T-helper 2 cell (primary cell): ENCODE results near the gene AACS.
"Not testable (repeated sequence)": the region's sequence is repeated elsewhere in the genome, so short reads cannot be mapped to it uniquely, and the experiment has no call there.

ENCODE experiments used
- DNase-seq, 5 experiments: peaks; one replicate each; pipeline versions ENCODE4 v3.0.0 to v3.0.0-alpha.2; 2012 to 2022

The AACS gene

GRCh38 chr12:125092872-125093680 lies 27.8 kb downstream of the AACS start:
- DNase-seq, result no peak

- no peak for DNase-seq
Observed at GRCh38 chr12:125093681-125094330, 28.6 kb downstream of the AACS start.

DNA sequence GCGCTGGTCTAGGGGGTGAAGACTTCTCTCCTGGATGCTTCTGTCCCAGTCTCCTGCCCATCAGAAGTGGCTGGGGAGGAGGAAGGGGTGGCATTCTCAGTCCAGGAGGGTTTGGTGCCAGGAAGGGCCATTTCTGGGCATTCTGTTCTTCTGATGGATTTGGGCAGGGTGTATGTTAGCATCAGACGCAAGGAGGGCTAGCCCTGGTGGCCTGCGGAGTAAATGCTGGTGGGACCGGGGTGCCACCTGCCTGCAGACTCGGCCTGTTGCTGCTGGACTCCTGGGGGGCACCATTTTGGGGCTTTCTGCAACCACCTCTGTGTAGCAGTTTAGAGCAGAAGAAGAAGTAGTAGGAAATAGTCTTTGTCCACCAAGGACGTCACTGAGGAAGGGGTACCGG lies 31.7 kb downstream of the AACS start:
- DNase-seq, result no peak

GRCh38 chr12:125097427-125097826 lies 32.2 kb downstream of the AACS start:
- DNase-seq, result no peak

GRCh38 chr12:125098676-125099408 lies 33.6 kb downstream of the AACS start:
- DNase-seq, result peak in 1 of 5 experiments; percentile 40

DNA sequence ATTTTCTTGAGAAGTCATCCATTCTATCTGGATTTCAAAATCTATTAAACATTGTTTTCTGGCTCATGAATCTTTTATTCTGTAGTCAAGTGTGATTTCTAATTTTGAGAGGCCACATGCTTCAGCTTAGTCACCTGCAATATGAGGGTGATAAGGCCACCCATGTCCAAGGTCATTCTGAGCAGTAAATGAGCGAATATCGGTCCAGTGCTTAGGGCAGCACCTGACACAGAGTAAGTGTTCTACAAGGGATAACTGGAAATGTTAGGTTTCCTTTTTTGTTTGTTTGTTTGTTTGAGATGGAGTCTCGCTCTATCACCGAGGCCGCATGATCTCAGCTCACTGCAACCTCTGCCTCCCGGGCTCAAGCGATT lies 34.2 kb downstream of the AACS start:
- no peak for DNase-seq

GRCh38 chr12:125100551-125101434 lies 35.6 kb downstream of the AACS start:
- DNase-seq, result no peak

GRCh38 chr12:125104982-125105381 lies 39.7 kb downstream of the AACS start:
- DNase-seq, result no peak

GRCh38 chr12:125105600-125105999 lies 40.4 kb downstream of the AACS start:
- no peak for DNase-seq

DNA sequence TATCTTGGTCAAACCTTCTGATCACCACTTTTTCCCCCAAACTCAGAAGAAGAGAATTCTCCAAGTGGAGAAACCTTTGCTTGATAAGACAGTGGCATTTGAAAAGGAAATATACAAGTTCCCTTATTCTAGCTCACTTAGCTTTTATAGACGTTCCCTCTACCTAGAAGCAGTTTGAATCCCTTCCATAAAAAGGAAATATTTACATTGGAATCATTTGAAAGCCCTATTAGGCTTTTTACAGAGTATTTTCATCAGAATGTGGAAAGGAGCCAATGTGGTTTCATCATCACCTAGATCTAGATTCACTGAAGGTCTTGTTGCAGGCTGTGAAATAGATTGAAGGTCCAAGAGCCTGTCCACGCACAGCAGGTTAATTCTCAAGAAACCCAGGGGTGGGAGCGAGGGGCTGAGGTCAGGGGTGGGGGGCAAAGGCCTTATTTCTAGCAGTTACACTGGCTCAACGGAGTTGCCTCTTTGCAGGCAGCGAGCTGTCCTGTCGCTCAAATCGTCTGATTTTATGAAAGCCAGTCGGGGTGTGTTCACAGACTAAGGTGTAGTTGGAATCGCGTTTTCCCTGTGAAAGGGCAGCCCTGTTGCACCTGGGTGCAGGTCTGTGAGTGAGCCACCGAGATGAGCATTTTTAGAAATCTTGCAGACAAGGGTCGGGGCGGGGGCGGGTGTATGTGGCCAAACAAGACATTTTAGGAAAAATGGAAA lies 45.6 kb downstream of the AACS start:
- no peak for DNase-seq

DNA sequence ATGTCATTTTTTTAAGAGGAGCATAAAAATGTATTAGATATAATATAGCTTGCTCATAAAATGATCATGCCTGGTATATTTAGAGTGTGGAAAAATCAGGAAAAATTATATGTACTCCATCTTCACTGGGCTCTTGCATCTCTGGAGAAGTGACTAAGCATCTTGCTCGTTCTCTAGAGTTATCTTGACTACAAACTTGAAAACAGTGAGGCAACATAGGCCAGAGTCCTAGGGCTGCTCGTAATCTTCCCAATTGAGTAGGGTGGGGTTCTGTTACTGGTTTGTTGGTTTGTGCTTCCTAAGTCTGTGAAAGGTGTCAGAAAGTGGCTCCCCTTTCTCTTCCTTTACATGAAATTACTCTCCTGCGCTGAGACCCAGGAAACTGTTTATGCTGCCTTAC lies 46.2 kb downstream of the AACS start:
- DNase-seq, result no peak

DNA sequence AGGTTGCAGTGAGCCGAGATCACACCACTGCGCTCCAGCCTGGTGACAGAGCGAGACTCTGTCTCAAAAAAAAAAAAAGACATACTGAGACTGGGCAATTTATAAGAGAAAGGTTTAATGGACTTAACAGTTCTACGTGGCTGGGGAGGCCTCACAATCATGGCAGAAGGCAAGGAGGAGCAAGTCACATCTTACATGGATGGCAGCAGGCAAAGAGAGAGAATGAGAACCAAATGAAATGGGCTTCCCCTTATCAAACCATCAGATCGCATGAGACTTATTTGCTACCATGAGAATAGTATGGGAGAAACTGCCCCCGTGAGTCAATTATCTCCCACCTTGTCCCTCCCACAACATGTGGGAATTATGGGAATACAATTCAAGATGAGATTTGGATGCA lies 47.4 kb downstream of the AACS start:
- DNase-seq, result not testable (repeated sequence)

DNA sequence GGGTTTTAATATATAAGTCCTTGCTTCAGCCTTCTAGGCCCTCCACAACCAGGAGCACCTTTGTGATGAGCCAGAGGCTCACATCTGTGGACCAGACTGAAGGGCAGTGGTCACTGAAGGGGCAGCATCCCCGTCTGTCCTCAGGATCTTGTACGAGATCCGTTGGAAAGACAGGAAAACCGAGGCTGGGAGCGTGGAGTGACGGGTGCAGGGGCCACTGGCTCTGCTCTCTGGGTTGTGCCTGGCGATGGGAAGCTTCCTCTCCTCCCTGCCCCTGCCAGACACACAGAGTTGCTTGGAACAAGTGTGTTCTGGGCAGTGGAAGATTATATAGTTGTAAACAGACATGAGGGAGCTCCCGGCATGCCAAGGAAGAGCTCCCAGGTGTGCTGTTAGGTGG lies 48.0 kb downstream of the AACS start:
- no peak for DNase-seq

DNA sequence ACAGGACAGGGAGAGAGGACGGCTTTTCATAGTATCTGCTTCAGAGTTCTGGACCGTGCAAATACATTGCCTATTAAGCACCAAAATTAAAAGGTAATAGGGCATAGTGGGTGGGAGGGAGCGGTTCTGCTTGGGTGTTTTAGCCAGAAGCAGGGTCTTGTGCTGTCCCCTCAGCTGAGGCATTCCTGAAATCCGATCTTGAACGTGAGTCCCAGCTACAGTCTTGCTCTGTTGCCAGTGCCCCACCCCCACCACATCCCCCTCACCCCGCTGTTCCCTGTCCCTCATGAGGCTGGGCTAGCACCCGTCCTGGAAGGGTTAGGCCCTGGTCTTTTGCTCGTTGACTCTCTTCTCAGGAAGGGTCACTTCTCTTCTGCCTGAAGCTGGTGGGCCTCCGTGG lies 48.6 kb downstream of the AACS start:
- DNase-seq, result no peak

DNA sequence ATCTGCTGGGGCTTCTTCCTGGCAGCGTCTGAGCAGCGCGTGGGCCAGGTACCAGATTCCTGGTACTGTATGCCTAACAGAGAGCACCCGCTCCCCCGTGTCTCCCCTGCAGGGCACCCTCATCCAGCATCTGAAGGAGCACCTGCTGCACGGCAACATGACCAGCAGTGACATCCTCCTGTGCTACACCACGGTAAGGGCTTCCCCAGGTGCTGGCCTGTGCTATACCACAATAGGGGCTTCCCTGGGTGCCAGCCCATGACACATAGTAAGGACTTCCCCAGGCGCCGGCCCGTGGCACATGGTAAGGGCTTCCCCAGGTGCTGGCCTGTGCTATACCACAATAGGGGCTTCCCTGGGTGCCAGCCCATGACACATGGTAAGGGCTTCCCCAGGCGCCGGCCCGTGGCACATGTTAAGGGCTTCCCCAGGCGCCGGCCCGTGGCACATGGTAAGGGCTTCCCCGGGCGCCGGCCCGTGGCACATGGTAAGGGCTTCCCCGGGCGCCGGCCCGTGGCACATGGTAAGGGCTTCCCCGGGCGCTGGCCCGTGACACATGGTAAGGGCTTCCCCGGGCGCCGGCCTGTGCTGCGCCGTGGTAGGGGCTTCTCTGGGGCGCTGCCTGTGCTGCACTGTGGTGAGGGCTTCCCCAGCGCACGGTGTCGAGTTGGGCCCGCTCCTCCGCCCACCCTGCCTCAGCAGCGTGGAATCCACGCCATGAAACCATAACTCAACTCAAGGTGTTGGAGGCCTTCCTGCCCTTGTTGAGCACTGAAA lies 49.3 kb downstream of the AACS start:
- no peak for DNase-seq

DNA sequence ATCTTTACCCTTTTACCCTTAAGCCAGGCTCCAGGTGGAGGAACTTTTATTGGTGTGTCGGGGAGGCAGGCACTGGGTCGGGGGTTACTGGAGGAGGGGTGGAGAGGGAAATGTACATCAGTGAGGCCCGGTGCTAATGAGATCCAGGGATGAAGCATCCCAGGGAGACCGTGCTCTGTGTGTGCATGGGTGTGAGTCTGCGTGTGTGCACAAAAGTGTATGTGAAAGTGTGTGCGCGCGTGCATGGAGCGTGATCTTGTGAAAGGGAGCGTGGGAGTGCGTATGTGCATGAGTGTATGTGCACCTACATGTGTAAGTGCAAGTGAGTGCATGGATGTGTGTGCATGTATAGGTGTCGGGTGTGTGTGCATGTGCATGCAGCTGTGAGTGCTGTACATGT lies 55.3 kb downstream of the AACS start:
- no peak for DNase-seq

DNA sequence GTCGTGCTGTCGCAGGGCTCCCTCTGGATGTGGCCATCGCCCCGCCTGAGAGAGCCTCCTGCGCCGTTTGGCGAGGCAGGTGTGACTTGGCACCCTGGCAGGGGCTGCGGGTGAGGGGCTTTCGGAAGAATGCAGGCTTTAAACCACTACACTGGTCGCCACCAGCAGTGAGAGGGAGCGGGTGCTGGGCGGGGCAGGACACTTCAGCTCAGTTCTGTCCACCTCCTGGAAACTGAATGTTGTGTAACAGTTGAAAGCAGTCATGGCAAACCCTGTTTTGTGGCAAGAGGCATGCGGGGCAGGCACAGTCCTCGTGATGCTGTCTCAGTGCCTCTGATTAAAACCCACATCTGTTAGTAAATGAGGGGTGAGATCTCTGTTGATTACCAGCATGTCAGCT lies 55.9 kb downstream of the AACS start:
- DNase-seq, result no peak

GRCh38 chr12:125122668-125123067 lies 57.4 kb downstream of the AACS start:
- DNase-seq, result no peak

DNA sequence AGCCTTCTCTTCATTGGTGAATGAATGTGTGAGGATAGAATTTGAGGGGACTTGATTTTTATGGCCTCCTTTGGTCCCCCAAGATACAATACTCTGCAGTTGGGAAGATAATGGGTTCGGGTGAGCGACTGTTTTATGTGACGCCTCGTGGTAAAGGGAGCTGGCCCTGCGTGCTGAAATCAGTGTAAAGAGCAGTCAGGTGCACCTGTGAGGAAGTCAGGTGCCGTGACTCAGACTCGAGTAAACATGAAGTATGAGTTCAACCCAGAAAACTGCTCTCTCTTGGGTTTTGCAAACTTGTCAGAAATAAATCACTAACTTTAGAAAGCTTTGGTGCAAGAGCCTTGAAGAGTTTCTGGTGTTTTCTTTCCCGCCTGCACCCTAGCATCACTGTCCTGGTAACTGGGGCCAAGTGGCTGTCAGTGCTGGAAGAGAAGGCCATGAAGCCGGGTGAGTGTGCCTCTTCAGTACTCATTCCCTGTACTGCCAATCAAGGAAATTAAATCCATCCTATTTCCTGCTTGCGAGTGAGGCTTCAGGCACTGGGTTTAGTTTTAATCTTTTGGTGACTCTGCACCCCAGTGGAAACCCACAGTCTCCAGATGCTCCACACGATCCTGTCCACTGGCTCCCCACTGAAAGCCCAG lies 59.2 kb downstream of the AACS start:
- DNase-seq, result no peak

- DNase-seq, result no peak
Observed at GRCh38 chr12:125125271-125125670, 60.0 kb downstream of the AACS start.
